Central memory CD8-positive, alpha-beta T cell (primary cell): Measurements from ENCODE around the gene ZSCAN5A.

Experiments
- ATAC-seq: fragments of 150-1000 bp; cut with Tn5 transposase; replicated peaks from 2 replicates; pipeline ENCODE4 v1.10.0; 2022; ENCODE audit warnings: mild to moderate bottlenecking, moderate FRiP score, moderate number of reproducible peaks; ENCODE audit not compliant: poor library complexity, severe bottlenecking; ENCODE audit errors: extremely low read depth
- DNase-seq, 2 donors: peaks; one replicate each; pipeline ENCODE4 v3.0.0; 2021; ENCODE audit warnings: low spot score in 2 of 2
- H3K27ac Mint-ChIP-seq: one replicate; pipeline ENCODE4 v1.8.0; 2022; ENCODE audit warnings: low read depth, mild to moderate bottlenecking, moderate library complexity, mixed read lengths
- H3K27me3 Mint-ChIP-seq: one replicate; pipeline ENCODE4 v1.8.0; 2022; ENCODE audit warnings: mixed read lengths
- H3K36me3 Mint-ChIP-seq: one replicate; pipeline ENCODE4 v1.8.0; 2022; ENCODE audit warnings: mild to moderate bottlenecking, moderate library complexity, mixed read lengths; ENCODE audit not compliant: insufficient read depth
- H3K4me1 Mint-ChIP-seq: one replicate; pipeline ENCODE4 v1.8.0; 2022; ENCODE audit warnings: mixed read lengths
- H3K4me3 Mint-ChIP-seq: one replicate; pipeline ENCODE4 v1.8.0; 2022; ENCODE audit warnings: mild to moderate bottlenecking, moderate library complexity, mixed read lengths
- H3K9me3 Mint-ChIP-seq: one replicate; pipeline ENCODE4 v1.8.0; 2022; ENCODE audit warnings: mixed read lengths

ZSCAN5A gene

GRCh38 chr19:56333506-56333905 lies 18.9 kb upstream of the ZSCAN5A start:
- Mint-ChIP-seq H3K4me1 (no peaks in the 10 kb centered on the region), H3K4me3 (no peak overlapping the region), H3K27me3 (peaks cover 13% of the 10 kb centered on the region), H3K36me3 (no peaks in the 10 kb centered on the region), H3K27ac (no peak overlapping the region), H3K9me3 (no peaks in the 10 kb centered on the region)
- ATAC-seq: peak; percentile 56
- peak in 1 of 2 donors; percentile 26 for DNase-seq

DNA sequence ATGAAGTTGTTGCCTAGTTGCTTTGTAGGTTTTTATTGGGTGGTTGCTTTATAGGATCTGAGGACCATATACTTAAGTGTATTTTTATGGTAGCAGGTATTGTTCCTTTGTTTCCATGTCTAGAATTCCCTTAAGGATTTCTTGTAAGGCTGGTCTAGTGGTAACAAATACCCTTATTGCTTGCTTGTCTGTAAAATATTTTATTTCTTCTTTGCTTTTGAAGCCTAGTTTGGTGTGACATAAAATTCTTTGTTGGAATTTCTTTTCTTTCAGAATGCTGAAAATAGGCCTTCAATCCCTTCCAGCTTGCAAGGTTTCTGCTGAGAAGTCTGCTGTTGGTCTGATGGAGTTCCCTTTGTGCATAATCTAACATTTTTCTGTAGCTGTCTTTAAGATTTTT lies 18.1 kb upstream of the ZSCAN5A start:
- Mint-ChIP-seq H3K27ac (no peak overlapping the region), H3K27me3 (peaks cover 5% of the 10 kb centered on the region)

DNA sequence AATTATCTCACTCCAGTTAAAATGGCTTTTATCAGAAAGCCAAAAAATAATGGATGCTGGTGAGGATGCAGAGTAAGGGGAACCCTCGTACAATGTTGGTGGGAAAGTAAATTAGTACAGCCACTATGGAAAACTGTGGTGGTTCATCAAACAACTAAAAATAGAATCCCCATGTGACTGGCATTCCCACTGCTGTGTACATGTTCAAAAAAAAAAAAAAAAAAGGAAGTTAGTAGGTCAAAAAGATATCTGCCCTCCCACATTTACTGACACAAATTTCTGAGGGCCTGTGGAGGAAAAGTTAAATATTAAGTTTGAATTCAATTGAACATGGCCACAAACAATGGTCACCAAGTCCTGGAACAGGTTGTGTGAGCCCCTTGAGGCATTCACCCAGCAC lies 9.8 kb upstream of the ZSCAN5A start:
- no peaks in the 10 kb centered on the region for H3K9me3 Mint-ChIP-seq
- peak overlapping the region; percentile 7 for H3K27ac Mint-ChIP-seq
- H3K4me3 Mint-ChIP-seq: no peak overlapping the region
- DNase-seq: no peak
- H3K36me3 Mint-ChIP-seq: peaks cover 2% of the 10 kb centered on the region
- H3K27me3 Mint-ChIP-seq: peaks cover 20% of the 10 kb centered on the region
- H3K4me1 Mint-ChIP-seq: no peaks in the 10 kb centered on the region
- no peak for ATAC-seq

More for the DNA sequence above, 18.1 kb upstream of the ZSCAN5A start:
- no peaks in the 10 kb centered on the region for H3K36me3 Mint-ChIP-seq
- no peaks in the 10 kb centered on the region for H3K9me3 Mint-ChIP-seq
- no peak for ATAC-seq
- H3K4me1 Mint-ChIP-seq: no peaks in the 10 kb centered on the region
- H3K4me3 Mint-ChIP-seq: no peak overlapping the region
- no peak for DNase-seq

DNA sequence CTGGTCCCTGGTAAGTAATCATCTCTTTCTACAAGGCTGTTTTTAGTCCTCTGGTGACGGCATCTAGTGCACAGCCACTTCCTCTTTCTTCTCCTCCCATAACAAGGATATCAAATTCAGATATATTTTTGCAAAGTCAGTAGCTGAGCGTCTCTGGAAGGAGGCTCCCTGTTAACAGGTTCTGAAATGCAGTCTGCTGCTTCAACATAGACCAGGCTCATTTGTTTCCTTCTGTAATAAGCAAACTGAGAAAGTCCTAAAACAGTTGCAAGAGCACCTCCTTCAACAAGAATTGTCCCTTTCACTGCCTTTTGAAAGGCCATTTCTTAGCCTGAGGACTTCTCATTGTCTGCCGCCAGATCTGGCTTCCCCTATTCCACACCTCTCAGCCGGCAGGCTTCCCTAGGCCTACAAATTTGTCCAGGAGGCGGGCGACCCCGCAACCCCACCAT lies 7.4 kb upstream of the ZSCAN5A start:
- H3K36me3 Mint-ChIP-seq: peaks cover 2% of the 10 kb centered on the region
- H3K27me3 Mint-ChIP-seq: peaks cover 20% of the 10 kb centered on the region
- H3K4me1 Mint-ChIP-seq: no peaks in the 10 kb centered on the region
- H3K27ac Mint-ChIP-seq: no peak overlapping the region
- ATAC-seq (no peak), DNase-seq (no peak)
- no peak overlapping the region for H3K4me3 Mint-ChIP-seq
- no peaks in the 10 kb centered on the region for H3K9me3 Mint-ChIP-seq

GRCh38 chr19:56321254-56321988 lies 6.8 kb upstream of the ZSCAN5A start:
- Mint-ChIP-seq H3K4me3 (no peak overlapping the region), H3K9me3 (no peaks in the 10 kb centered on the region), H3K27ac (no peak overlapping the region), H3K36me3 (peaks cover 2% of the 10 kb centered on the region), H3K27me3 (peaks cover 20% of the 10 kb centered on the region), H3K4me1 (no peaks in the 10 kb centered on the region)
- no peak for DNase-seq
- ATAC-seq: no peak

DNA sequence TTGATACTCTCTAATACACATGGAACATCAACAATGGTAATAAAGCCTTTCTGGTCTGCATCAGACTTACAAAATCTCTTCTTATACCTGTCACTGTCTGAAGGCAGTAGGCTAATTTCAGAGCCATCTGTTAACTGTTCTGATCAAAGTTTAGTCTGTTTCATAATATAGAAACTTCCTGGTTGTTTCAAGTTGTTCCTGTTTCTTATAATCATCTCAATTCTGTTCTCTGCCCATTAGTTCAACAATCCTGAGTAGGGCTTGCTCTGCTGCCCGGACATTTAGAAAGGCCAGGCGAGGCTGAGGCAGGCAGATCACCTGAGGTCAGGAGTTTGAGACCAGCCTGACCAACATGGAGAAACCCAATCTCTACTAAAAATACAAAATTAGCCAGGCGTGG lies 5.4 kb upstream of the ZSCAN5A start:
- H3K4me1 Mint-ChIP-seq: peaks cover 4% of the 10 kb centered on the region
- DNase-seq (no peak), ATAC-seq (no peak)
- peaks cover 6% of the 10 kb centered on the region for H3K36me3 Mint-ChIP-seq
- no peaks in the 10 kb centered on the region for H3K9me3 Mint-ChIP-seq
- no peak overlapping the region for H3K4me3 Mint-ChIP-seq
- no peak overlapping the region for H3K27ac Mint-ChIP-seq
- H3K27me3 Mint-ChIP-seq: peaks cover 20% of the 10 kb centered on the region

GRCh38 chr19:56317749-56318148 lies 3.1 kb upstream of the ZSCAN5A start:
- ATAC-seq: no peak
- H3K36me3 Mint-ChIP-seq: peaks cover 15% of the 10 kb centered on the region
- no peak overlapping the region for H3K4me3 Mint-ChIP-seq
- no peak for DNase-seq
- H3K9me3 Mint-ChIP-seq: no peaks in the 10 kb centered on the region
- H3K27me3 Mint-ChIP-seq: peaks cover 20% of the 10 kb centered on the region
- H3K4me1 Mint-ChIP-seq: peaks cover 18% of the 10 kb centered on the region
- H3K27ac Mint-ChIP-seq: no peak overlapping the region

DNA sequence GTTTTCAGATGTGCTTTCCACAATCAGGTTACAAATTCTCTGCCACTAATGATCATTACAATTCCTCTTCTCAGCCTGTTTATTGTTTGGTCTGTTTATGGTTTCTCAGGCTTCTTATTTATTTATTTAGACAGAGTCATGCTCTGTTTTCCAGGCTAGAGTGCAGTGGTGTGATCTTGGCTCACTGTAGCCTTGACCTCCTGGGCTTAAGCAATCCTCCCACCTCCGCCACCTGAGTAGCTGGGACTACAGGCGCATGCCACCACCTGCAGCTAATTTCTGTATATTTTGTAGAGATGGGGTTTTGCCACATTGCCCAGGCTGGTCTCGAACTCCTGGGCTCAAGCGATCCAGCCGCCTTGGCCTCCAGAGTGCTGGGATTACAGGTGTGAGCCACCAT lies 2.1 kb upstream of the ZSCAN5A start:
- no peak overlapping the region for H3K27ac Mint-ChIP-seq
- peak overlapping the region; percentile 89 for H3K4me3 Mint-ChIP-seq

DNA sequence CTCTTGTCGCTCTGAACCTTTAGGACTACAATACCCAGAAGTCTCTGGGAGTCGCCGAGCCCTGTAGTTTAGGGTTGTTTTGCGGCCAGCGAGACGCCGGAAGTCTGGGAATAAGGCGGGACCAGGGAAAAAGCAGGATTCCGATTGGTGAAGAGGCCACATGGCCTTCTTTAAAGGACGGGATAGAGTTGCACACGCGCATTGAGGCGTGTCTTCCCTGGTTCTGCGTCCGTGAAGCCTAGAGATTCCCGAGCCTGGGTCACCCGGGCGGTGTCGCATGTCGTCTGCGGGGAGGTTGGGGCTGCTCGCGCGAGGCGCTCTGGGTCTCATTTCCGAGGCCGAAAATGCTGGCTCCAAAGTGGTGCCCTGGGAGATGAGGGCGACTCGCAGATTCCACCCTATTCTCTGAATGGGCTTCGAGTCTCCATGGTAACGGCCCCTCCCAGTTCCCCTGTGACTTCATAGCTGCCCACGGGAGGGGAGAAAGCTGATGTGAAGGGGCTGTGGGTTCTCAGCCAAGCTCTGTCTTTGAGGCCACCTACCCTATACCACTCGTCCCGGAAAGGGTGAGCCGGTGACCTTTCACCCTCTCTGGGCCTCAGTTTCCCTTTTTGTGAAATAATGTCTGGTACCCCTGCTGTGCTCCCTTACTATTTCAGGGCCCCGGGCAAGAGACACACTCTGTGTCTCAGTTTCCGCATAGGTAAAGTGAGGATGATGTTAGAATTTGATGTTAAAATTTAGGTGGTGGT lies 614 bp upstream of the ZSCAN5A start:
- Mint-ChIP-seq H3K4me1 (peaks cover 18% of the 10 kb centered on the region), H3K4me3 (peak overlapping the region; percentile 89), H3K9me3 (no peaks in the 10 kb centered on the region), H3K27me3 (no peaks in the 10 kb centered on the region), H3K36me3 (peaks cover 16% of the 10 kb centered on the region), H3K27ac (peak overlapping the region; percentile 97)
- peak; percentile 81 to 92 for DNase-seq
- ATAC-seq: peak; percentile 81

More for the DNA sequence above, 2.1 kb upstream of the ZSCAN5A start:
- Mint-ChIP-seq H3K27me3 (peaks cover 12% of the 10 kb centered on the region), H3K4me1 (peaks cover 18% of the 10 kb centered on the region), H3K36me3 (peaks cover 16% of the 10 kb centered on the region), H3K9me3 (no peaks in the 10 kb centered on the region)
- ATAC-seq: no peak
- no peak for DNase-seq

- Mint-ChIP-seq H3K4me3 (peak overlapping the region; percentile 89), H3K27me3 (no peaks in the 10 kb centered on the region), H3K27ac (peak overlapping the region; percentile 97), H3K36me3 (peaks cover 18% of the 10 kb centered on the region), H3K4me1 (peaks cover 25% of the 10 kb centered on the region), H3K9me3 (no peaks in the 10 kb centered on the region)
- ATAC-seq (no peak), DNase-seq (peak in 1 of 2 donors; percentile 11)
These were observed 640 bp downstream of the ZSCAN5A start for GRCh38 chr19:56314018-56314380.

GRCh38 chr19:56312787-56313657 lies 1.6 kb downstream of the ZSCAN5A start:
- peaks cover 27% of the 10 kb centered on the region for H3K4me1 Mint-ChIP-seq
- DNase-seq (no peak), ATAC-seq (no peak)
- H3K27me3 Mint-ChIP-seq: no peaks in the 10 kb centered on the region
- peaks cover 18% of the 10 kb centered on the region for H3K36me3 Mint-ChIP-seq
- peak overlapping the region; percentile 97 for H3K27ac Mint-ChIP-seq
- no peaks in the 10 kb centered on the region for H3K9me3 Mint-ChIP-seq
- peak overlapping the region; percentile 89 for H3K4me3 Mint-ChIP-seq

- no peak for ATAC-seq
- Mint-ChIP-seq H3K4me1 (peaks cover 27% of the 10 kb centered on the region), H3K27me3 (no peaks in the 10 kb centered on the region), H3K4me3 (no peak overlapping the region), H3K36me3 (peaks cover 18% of the 10 kb centered on the region), H3K9me3 (no peaks in the 10 kb centered on the region), H3K27ac (no peak overlapping the region)
- DNase-seq: no peak
These were observed 2.3 kb downstream of the ZSCAN5A start for GRCh38 chr19:56312342-56312741.
